ENCODE data around the gene PALB2. TPM values are rescaled to one million over a fixed set of nuclear protein-coding genes. Genes with fewer than 3 reads are reported as not detected.
"Not testable (repeated sequence)": the region's sequence is repeated elsewhere in the genome, so short reads cannot be mapped to it uniquely, and the experiment has no call there.

PALB2 gene
- total RNA-seq, 3 donors from 2014 or later = 7.7 to 12.7 (median 11.0) TPM

GRCh38 chr16:23584186-23585076 is 56.7 kb downstream of the PALB2 start:
- Histone ChIP-seq H3K9me3 (no peaks in the 10 kb centered on the region), H3K4me3 (no peak overlapping the region), H3K4me1 (ENCODE audit: low read depth) (no peaks in the 10 kb centered on the region), H3K36me3 (ENCODE audit: low read depth) (peaks cover 5% of the 10 kb centered on the region)
- intact Hi-C loops (cut with DNase I, micrococcal nuclease) = no loop called here
- TF ChIP-seq, protein P1, sequence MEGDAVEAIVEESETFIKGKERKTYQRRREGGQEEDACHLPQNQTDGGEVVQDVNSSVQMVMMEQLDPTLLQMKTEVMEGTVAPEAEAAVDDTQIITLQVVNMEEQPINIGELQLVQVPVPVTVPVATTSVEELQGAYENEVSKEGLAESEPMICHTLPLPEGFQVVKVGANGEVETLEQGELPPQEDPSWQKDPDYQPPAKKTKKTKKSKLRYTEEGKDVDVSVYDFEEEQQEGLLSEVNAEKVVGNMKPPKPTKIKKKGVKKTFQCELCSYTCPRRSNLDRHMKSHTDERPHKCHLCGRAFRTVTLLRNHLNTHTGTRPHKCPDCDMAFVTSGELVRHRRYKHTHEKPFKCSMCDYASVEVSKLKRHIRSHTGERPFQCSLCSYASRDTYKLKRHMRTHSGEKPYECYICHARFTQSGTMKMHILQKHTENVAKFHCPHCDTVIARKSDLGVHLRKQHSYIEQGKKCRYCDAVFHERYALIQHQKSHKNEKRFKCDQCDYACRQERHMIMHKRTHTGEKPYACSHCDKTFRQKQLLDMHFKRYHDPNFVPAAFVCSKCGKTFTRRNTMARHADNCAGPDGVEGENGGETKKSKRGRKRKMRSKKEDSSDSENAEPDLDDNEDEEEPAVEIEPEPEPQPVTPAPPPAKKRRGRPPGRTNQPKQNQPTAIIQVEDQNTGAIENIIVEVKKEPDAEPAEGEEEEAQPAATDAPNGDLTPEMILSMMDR (IDR thresholded peaks at IDR 0.05) = no peak
- DNase-seq (no peak), ATAC-seq (no peak)

- H3K9me3 ChIP-seq; H3K4me1 ChIP-seq (ENCODE audit: low read depth); intact Hi-C loops (cut with DNase I, micrococcal nuclease); DNase-seq; H3K4me3 ChIP-seq; H3K36me3 ChIP-seq (ENCODE audit: low read depth); ATAC-seq: not testable (repeated sequence)
Measured at GRCh38 chr16:23583271-23583670, 57.8 kb downstream of the PALB2 start.

GRCh38 chr16:23581764-23582163 is 59.3 kb downstream of the PALB2 start:
- intact Hi-C loops (cut with DNase I, micrococcal nuclease) = no loop called here
- no peak overlapping the region for H3K4me3 ChIP-seq
- no peaks in the 10 kb centered on the region for H3K9me3 ChIP-seq
- H3K36me3 ChIP-seq (ENCODE audit: low read depth) = peaks cover 5% of the 10 kb centered on the region
- H3K4me1 ChIP-seq (ENCODE audit: low read depth) = no peaks in the 10 kb centered on the region
- DNase-seq = no peak
- no peak for ATAC-seq
- TF ChIP-seq, protein P1 (IDR thresholded peaks at IDR 0.05) = no peak

DNA sequence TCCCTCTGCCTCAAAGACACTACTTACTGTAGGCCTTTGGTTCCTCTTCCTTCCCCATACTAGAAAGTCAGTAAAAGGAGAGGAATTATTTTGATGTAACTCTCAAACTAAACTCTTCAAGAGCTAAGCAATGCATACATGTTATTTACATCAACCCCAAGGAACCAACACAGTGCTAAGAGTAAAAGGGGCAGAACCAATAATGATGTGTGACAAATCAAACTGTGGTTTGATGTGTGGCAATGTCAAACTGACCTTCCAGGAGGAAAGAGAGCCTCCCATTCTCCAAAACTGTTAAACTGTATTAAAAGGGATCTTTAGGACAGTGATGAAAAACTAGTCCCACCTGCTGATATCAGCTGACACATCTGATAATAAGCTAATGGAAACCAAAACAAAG is 60.7 kb downstream of the PALB2 start:
- Histone ChIP-seq H3K4me3 (no peak overlapping the region), H3K4me1 (ENCODE audit: low read depth) (no peaks in the 10 kb centered on the region), H3K9me3 (no peaks in the 10 kb centered on the region), H3K36me3 (ENCODE audit: low read depth) (peaks cover 5% of the 10 kb centered on the region)
- ATAC-seq (no peak), DNase-seq (no peak)
- TF ChIP-seq, protein P1 (IDR thresholded peaks at IDR 0.05) = no peak
- intact Hi-C loops (cut with DNase I, micrococcal nuclease) = no loop called here

GRCh38 chr16:23579371-23579770 is 61.7 kb downstream of the PALB2 start:
- Histone ChIP-seq H3K9me3 (no peaks in the 10 kb centered on the region), H3K36me3 (ENCODE audit: low read depth) (no peaks in the 10 kb centered on the region), H3K4me3 (no peak overlapping the region), H3K4me1 (ENCODE audit: low read depth) (no peaks in the 10 kb centered on the region)
- TF ChIP-seq, protein P1 (IDR thresholded peaks at IDR 0.05) = no peak
- no peak for ATAC-seq
- DNase-seq = no peak
- intact Hi-C loops (cut with DNase I, micrococcal nuclease) = no loop called here

DNA sequence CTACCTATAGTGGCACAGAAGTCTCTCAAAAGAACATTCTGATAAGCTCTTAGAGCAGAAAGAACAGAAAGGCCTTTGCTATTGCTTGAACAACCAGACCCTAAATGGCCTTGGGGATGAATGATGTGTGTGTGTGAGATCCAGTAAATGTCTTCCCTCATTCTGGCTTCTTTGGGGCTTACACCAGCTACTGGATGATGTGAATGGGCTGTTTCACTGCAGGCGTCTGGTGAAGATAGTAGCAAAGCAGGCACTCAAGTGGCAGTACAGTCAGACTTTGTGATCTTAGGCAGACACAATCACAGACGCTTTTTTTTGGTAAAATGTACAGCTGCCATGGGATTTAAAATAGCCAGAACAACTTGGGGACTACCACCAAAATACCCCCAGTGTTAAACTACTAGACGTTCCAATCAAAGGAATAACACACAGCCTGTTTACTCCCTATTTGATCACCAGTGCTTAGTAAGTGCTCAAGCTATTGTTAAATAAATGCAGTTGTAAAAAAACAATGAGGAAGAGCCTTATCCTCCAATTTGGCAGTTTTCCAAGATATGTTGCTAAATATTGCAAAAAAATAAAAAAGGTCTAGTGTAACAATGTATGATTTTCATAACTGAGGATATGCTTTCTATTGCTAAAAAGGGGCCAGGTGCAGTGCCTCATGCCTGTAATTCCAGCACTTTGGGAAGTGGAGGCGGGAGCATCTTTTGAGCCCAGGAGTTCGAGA is 62.8 kb downstream of the PALB2 start:
- DNase-seq = no peak
- Histone ChIP-seq H3K36me3 (ENCODE audit: low read depth) (no peaks in the 10 kb centered on the region), H3K4me3 (no peak overlapping the region), H3K9me3 (no peaks in the 10 kb centered on the region), H3K4me1 (ENCODE audit: low read depth) (no peaks in the 10 kb centered on the region)
- ATAC-seq = no peak
- intact Hi-C loops (cut with DNase I, micrococcal nuclease) = no loop called here
- TF ChIP-seq, protein P1 (IDR thresholded peaks at IDR 0.05) = no peak
